ENCODE measurements around the gene USPL1.

USPL1 gene

DNA sequence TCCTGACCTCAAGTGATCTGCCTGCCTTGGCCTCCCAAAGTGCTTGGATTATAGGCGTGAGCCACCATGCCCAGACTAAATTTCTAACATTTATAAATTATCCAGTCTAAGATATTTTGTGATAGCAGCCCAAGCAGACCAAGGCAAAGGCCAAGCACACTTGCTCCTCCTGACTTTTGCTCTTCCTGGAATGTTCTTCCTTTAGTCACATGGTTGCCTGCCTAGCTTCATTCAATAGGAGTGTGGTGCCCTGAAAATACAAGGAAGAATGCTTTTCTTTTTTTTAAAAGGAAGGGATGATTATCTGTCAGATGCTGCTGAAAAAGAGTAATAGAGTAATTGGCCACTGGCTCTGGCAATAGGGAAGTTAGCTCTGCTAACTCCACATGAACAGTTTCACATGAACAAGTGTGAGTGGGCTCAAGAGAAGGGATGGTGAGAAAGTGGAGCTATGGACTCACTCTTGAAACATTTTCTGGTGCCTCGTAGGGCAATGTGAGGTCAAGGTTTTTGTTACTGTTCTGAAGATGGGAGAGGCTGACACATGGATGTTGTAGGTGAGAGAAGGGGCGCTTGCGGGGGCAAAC, 47.1 kb downstream of the USPL1 start:
- TF ChIP-seq, protein P1, sequence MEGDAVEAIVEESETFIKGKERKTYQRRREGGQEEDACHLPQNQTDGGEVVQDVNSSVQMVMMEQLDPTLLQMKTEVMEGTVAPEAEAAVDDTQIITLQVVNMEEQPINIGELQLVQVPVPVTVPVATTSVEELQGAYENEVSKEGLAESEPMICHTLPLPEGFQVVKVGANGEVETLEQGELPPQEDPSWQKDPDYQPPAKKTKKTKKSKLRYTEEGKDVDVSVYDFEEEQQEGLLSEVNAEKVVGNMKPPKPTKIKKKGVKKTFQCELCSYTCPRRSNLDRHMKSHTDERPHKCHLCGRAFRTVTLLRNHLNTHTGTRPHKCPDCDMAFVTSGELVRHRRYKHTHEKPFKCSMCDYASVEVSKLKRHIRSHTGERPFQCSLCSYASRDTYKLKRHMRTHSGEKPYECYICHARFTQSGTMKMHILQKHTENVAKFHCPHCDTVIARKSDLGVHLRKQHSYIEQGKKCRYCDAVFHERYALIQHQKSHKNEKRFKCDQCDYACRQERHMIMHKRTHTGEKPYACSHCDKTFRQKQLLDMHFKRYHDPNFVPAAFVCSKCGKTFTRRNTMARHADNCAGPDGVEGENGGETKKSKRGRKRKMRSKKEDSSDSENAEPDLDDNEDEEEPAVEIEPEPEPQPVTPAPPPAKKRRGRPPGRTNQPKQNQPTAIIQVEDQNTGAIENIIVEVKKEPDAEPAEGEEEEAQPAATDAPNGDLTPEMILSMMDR (IDR thresholded peaks at IDR 0.05; ENCODE audit: low read depth, low read length, missing control alignments) = no peak
- in situ Hi-C loops (cut with HindIII; ENCODE audit: low sequenced_read_pairs) = loop anchor here (25.0 kb wide), 1 partner anchor 348 kb away; no protein-coding TSS in a partner anchor
- no peak for DNase-seq (ENCODE audit: low read depth)
- no peak overlapping the region for H3K4me3 ChIP-seq (ENCODE audit: low read depth, low read length)

DNA sequence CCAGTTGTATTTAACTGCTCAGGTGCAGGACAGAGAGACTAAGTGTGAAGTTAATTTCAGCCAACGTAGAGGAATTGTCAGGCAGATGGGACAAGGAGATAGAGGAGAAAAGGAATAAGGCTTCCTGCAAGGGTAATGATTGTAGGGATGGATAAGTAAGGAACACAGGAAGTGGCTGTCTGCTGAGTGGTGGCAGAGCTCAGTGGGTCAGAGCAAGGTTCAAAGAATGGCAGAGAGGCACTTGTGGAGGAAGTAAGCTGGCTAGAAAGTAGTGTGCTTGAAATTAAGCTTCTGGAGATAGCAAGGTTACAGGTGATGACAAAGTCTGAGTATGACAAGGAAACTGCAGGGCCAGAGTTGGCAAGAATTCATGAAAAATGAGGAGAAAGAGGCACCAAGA, 47.9 kb downstream of the USPL1 start:
- in situ Hi-C loops (cut with HindIII; ENCODE audit: low sequenced_read_pairs) = loop anchor here (25.0 kb wide), 1 partner anchor 347 kb away; no protein-coding TSS in a partner anchor
- no peak for DNase-seq (ENCODE audit: low read depth)
- TF ChIP-seq, protein P1 (IDR thresholded peaks at IDR 0.05; ENCODE audit: low read depth, low read length, missing control alignments) = no peak

DNA sequence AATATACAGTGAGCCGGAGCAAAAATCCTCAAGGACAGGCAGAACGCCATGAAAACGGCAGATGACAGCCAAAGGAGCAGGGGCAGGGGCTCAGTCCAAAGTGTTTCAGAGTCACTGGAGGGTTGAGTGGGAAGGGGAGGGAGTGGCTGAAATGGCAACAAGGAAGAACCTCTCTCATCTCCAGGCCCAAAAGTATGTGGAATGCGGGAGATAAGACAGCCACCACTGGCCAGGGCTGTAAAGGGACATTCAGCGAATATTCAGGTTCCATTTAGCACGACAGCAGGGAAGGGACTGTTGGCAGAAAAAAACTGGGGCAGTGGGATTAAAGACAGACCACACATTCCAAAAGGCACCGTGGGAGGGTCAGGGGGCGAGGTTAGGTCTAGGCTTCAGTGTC, 48.4 kb downstream of the USPL1 start:
- H3K4me3 ChIP-seq (ENCODE audit: low read depth, low read length) = no peak overlapping the region
- in situ Hi-C loops (cut with HindIII; ENCODE audit: low sequenced_read_pairs) = loop anchor here (25.0 kb wide), 1 partner anchor 346 kb away; no protein-coding TSS in a partner anchor
- TF ChIP-seq, protein P1 (IDR thresholded peaks at IDR 0.05; ENCODE audit: low read depth, low read length, missing control alignments) = no peak
- DNase-seq (ENCODE audit: low read depth) = no peak

More for the DNA sequence above, 47.9 kb downstream of the USPL1 start:
- H3K4me3 ChIP-seq (ENCODE audit: low read depth, low read length) = no peak overlapping the region

DNA sequence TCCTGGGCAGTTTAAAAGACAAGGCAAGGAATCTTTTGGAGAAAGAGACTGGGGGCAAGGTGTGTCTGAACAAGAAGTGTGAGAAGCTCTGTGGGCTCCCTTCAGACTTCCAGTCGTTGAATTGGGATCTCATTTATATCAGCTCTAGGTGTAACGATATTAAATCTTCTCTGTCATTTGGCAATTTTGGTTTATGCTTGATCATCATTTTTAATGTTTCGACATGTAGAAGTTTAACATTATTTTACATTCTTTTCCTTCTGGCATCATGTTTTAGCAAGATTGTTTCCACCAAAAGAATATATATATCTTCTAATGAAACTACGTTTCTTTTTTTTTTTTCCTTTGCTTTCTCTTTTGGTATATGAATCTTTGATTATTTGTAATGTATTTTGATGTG, 49.3 kb downstream of the USPL1 start:
- TF ChIP-seq, protein P1 (IDR thresholded peaks at IDR 0.05; ENCODE audit: low read depth, low read length, missing control alignments) = no peak
- H3K4me3 ChIP-seq (ENCODE audit: low read depth, low read length) = no peak overlapping the region
- DNase-seq (ENCODE audit: low read depth) = no peak
- in situ Hi-C loops (cut with HindIII; ENCODE audit: low sequenced_read_pairs) = loop anchor here (25.0 kb wide), 1 partner anchor 345 kb away; no protein-coding TSS in a partner anchor

DNA sequence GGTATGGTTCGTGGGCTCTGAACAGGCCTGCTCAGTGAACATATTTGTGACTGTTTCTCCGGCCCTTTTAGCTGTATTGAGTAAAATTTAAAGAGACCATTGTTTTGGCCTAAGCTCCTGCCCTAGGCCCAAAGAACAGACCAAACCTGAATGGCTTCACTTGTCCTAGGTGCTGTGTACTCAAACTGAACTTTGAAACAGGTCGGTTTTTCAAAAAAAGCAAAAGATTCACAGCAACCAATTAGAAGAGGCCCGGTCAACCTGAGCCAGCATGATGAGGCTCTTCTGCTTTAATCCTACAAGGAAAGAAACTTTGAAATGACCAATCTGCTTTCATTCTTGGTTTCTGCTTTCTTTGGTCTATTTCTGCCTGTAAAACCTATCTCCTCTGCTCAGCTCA, 50.6 kb downstream of the USPL1 start:
- no peak overlapping the region for H3K4me3 ChIP-seq (ENCODE audit: low read depth, low read length)
- in situ Hi-C loops (cut with HindIII; ENCODE audit: low sequenced_read_pairs) = loop anchor here (25.0 kb wide), 1 partner anchor 344 kb away; no protein-coding TSS in a partner anchor
- TF ChIP-seq, protein P1 (IDR thresholded peaks at IDR 0.05; ENCODE audit: low read depth, low read length, missing control alignments) = no peak
- no peak for DNase-seq (ENCODE audit: low read depth)

DNA sequence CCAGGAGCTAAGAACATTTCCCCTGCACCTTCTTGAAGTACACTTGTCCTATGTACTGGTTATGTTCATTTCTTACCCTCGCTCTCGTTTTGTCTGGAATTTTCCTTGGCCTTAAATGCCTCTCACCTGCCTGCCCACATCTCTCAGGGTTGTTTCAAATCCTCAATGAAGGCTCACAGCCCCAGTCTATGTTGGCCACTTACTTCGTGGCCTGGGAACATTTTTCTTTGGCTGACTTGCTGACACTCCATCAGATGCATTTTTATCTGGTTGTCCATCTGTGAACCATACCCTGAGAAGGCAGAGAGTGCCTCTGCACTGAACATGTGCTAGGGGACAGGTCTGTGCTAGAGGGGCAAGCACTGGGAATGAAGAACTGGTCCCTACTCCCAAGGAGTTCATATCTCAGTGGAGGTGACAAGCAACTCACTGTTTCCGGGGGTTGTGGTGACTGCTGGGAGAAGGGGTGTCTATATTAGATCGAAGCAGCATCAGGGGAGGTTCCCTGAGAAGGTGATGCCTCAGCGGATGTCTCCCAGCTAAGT, 53.6 kb downstream of the USPL1 start:
- in situ Hi-C loops (cut with HindIII; ENCODE audit: low sequenced_read_pairs) = loop anchor here (25.0 kb wide), 1 partner anchor 341 kb away; no protein-coding TSS in a partner anchor
- no peak overlapping the region for H3K4me3 ChIP-seq (ENCODE audit: low read depth, low read length)
- TF ChIP-seq, protein P1 (IDR thresholded peaks at IDR 0.05; ENCODE audit: low read depth, low read length, missing control alignments) = no peak
- DNase-seq (ENCODE audit: low read depth) = no peak
